HAP-1 (cell line): ENCODE data around the gene SAV1.
"Not testable (repeated sequence)": the region's sequence is repeated elsewhere in the genome, so short reads cannot be mapped to it uniquely, and the experiment has no call there.

Experiments used
- DNase-seq, 2 experiments: peaks; one replicate each; pipeline ENCODE4 v3.0.0-alpha.2; 2016 to 2020; ENCODE audit warnings: low spot score in 2 of 2
- H3K27me3 ChIP-seq: fragments of 250-450 bp; sonication (Bioruptor Pico); 2 replicates; pipeline ENCODE4 v1.5.1; 2020; ENCODE audit warnings: low read depth, mild to moderate bottlenecking, moderate library complexity
- H3K36me3 ChIP-seq: fragments of 250-450 bp; sonication (Bioruptor Pico); replicated peaks from 2 replicates; pipeline ENCODE4 v1.5.1; 2020; ENCODE audit warnings: mild to moderate bottlenecking
- H3K4me1 ChIP-seq: fragments of 250-450 bp; sonication (Bioruptor Pico); 2 replicates; pipeline ENCODE4 v1.5.1; 2020; ENCODE audit warnings: mild to moderate bottlenecking
- H3K4me3 ChIP-seq: fragments of 250-450 bp; sonication (Bioruptor Pico); 2 replicates; pipeline ENCODE4 v1.5.1; 2020; ENCODE audit warnings: mild to moderate bottlenecking, moderate library complexity
- H3K9me3 ChIP-seq: fragments of 250-450 bp; sonication (Bioruptor Pico); 2 replicates; pipeline ENCODE4 v1.5.1; 2020; ENCODE audit warnings: mild to moderate bottlenecking, moderate library complexity
- in situ Hi-C: fragments of 300-500 bp; cut with MboI; formaldehyde crosslinking; loops from 3 replicates; pipeline ENCODE4 v1.14.3; 2020; ENCODE audit warnings: low sequenced_read_pairs, inconsistent platforms, mixed read lengths

SAV1 gene

GRCh38 chr14:50649691-50650090 lies 18.4 kb downstream of the SAV1 start:
- Histone ChIP-seq H3K27me3 (no peaks in the 10 kb centered on the region), H3K4me3 (no peak overlapping the region), H3K9me3 (no peaks in the 10 kb centered on the region), H3K36me3 (no peaks in the 10 kb centered on the region), H3K4me1 (peaks cover 13% of the 10 kb centered on the region)
- in situ Hi-C loops, result no loop called here
- DNase-seq, result no peak

GRCh38 chr14:50647753-50648152 lies 20.4 kb downstream of the SAV1 start:
- Histone ChIP-seq H3K27me3 (no peaks in the 10 kb centered on the region), H3K36me3 (no peaks in the 10 kb centered on the region), H3K9me3 (no peaks in the 10 kb centered on the region), H3K4me1 (peaks cover 13% of the 10 kb centered on the region), H3K4me3 (no peak overlapping the region)
- no peak for DNase-seq
- in situ Hi-C loops, result no loop called here

GRCh38 chr14:50647282-50647681 lies 20.8 kb downstream of the SAV1 start:
- H3K36me3 ChIP-seq, result no peaks in the 10 kb centered on the region
- in situ Hi-C loops, result no loop called here
- H3K27me3 ChIP-seq, result no peaks in the 10 kb centered on the region
- no peaks in the 10 kb centered on the region for H3K9me3 ChIP-seq
- H3K4me1 ChIP-seq, result peaks cover 13% of the 10 kb centered on the region
- no peak overlapping the region for H3K4me3 ChIP-seq
- DNase-seq, result no peak

GRCh38 chr14:50635141-50635540 lies 33.0 kb downstream of the SAV1 start:
- H3K36me3 ChIP-seq, result peaks cover 9% of the 10 kb centered on the region
- H3K27me3 ChIP-seq, result no peaks in the 10 kb centered on the region
- H3K4me3 ChIP-seq, result no peak overlapping the region
- no peaks in the 10 kb centered on the region for H3K9me3 ChIP-seq
- no peak for DNase-seq
- peaks cover 15% of the 10 kb centered on the region for H3K4me1 ChIP-seq
- in situ Hi-C loops, result no loop called here

- Histone ChIP-seq H3K4me1 (peaks cover 6% of the 10 kb centered on the region), H3K9me3 (no peaks in the 10 kb centered on the region), H3K4me3 (no peak overlapping the region), H3K36me3 (0 out of 2 replicates have a peak, but pooled peaks cover 4% of the 10 kb centered on the region), H3K27me3 (no peaks in the 10 kb centered on the region)
- no peak for DNase-seq
- in situ Hi-C loops, result no loop called here
Measured at GRCh38 chr14:50633954-50634353, 34.2 kb downstream of the SAV1 start.

- Histone ChIP-seq H3K9me3 (no peaks in the 10 kb centered on the region), H3K36me3 (0 out of 2 replicates have a peak, but pooled peaks cover 4% of the 10 kb centered on the region), H3K4me1 (peaks cover 6% of the 10 kb centered on the region), H3K4me3 (no peak overlapping the region), H3K27me3 (no peaks in the 10 kb centered on the region)
- in situ Hi-C loops, result no loop called here
- no peak for DNase-seq
Measured at GRCh38 chr14:50631408-50631821, 36.7 kb downstream of the SAV1 start.

GRCh38 chr14:50624947-50625346 lies 43.2 kb downstream of the SAV1 start:
- not testable (repeated sequence) for DNase-seq, H3K36me3 ChIP-seq, H3K9me3 ChIP-seq, H3K27me3 ChIP-seq, H3K4me3 ChIP-seq, H3K4me1 ChIP-seq
- in situ Hi-C loops, result loop anchor here (10.0 kb wide), 1 partner anchor 150 kb away; no protein-coding TSS in a partner anchor

GRCh38 chr14:50624447-50624846 lies 43.7 kb downstream of the SAV1 start:
- DNase-seq, result no peak
- Histone ChIP-seq H3K36me3 (no peaks in the 10 kb centered on the region), H3K27me3 (no peaks in the 10 kb centered on the region), H3K4me3 (no peak overlapping the region), H3K4me1 (no peaks in the 10 kb centered on the region), H3K9me3 (no peaks in the 10 kb centered on the region)
- in situ Hi-C loops, result loop anchor here (10.0 kb wide), 1 partner anchor 150 kb away; no protein-coding TSS in a partner anchor

- Histone ChIP-seq H3K27me3 (no peaks in the 10 kb centered on the region), H3K4me3 (no peak overlapping the region), H3K4me1 (no peaks in the 10 kb centered on the region), H3K9me3 (no peaks in the 10 kb centered on the region), H3K36me3 (no peaks in the 10 kb centered on the region)
- in situ Hi-C loops, result loop anchor here (10.0 kb wide), 1 partner anchor 152 kb away; no protein-coding TSS in a partner anchor
- no peak for DNase-seq
Measured at GRCh38 chr14:50622978-50623377, 45.1 kb downstream of the SAV1 start.

- Histone ChIP-seq H3K36me3 (no peaks in the 10 kb centered on the region), H3K27me3 (no peaks in the 10 kb centered on the region), H3K4me1 (peaks cover 4% of the 10 kb centered on the region), H3K9me3 (no peaks in the 10 kb centered on the region), H3K4me3 (no peak overlapping the region)
- DNase-seq, result no peak
- in situ Hi-C loops, result loop anchor here (10.0 kb wide), 1 partner anchor 154 kb away; no protein-coding TSS in a partner anchor
Measured at GRCh38 chr14:50620341-50620740, 47.8 kb downstream of the SAV1 start.

- H3K36me3 ChIP-seq, result no peaks in the 10 kb centered on the region
- in situ Hi-C loops, result loop anchor here (10.0 kb wide), 1 partner anchor 155 kb away; no protein-coding TSS in a partner anchor
- H3K27me3 ChIP-seq, result no peaks in the 10 kb centered on the region
- no peaks in the 10 kb centered on the region for H3K9me3 ChIP-seq
- DNase-seq, result peak in 1 of 2 experiments; percentile 45
- peaks cover 10% of the 10 kb centered on the region for H3K4me1 ChIP-seq
- H3K4me3 ChIP-seq, result no peak overlapping the region
Measured at GRCh38 chr14:50619569-50620141, 48.5 kb downstream of the SAV1 start.

- DNase-seq, result no peak
- Histone ChIP-seq H3K4me1 (peaks cover 10% of the 10 kb centered on the region), H3K36me3 (no peaks in the 10 kb centered on the region), H3K27me3 (no peaks in the 10 kb centered on the region), H3K9me3 (no peaks in the 10 kb centered on the region), H3K4me3 (no peak overlapping the region)
- in situ Hi-C loops, result no loop called here
Measured at GRCh38 chr14:50616275-50616674, 51.8 kb downstream of the SAV1 start.

- Histone ChIP-seq H3K4me3 (no peak overlapping the region), H3K27me3 (no peaks in the 10 kb centered on the region), H3K9me3 (no peaks in the 10 kb centered on the region), H3K4me1 (peaks cover 10% of the 10 kb centered on the region), H3K36me3 (no peaks in the 10 kb centered on the region)
- in situ Hi-C loops, result no loop called here
- no peak for DNase-seq
Measured at GRCh38 chr14:50615552-50615951, 52.6 kb downstream of the SAV1 start.

GRCh38 chr14:50615056-50615455 lies 53.0 kb downstream of the SAV1 start:
- in situ Hi-C loops, result no loop called here
- no peaks in the 10 kb centered on the region for H3K27me3 ChIP-seq
- H3K4me1 ChIP-seq, result peaks cover 10% of the 10 kb centered on the region
- H3K36me3 ChIP-seq, result no peaks in the 10 kb centered on the region
- no peak overlapping the region for H3K4me3 ChIP-seq
- no peak for DNase-seq
- H3K9me3 ChIP-seq, result no peaks in the 10 kb centered on the region

GRCh38 chr14:50612806-50613205 lies 55.3 kb downstream of the SAV1 start:
- Histone ChIP-seq H3K36me3 (no peaks in the 10 kb centered on the region), H3K9me3 (no peaks in the 10 kb centered on the region), H3K4me1 (peaks cover 10% of the 10 kb centered on the region), H3K27me3 (no peaks in the 10 kb centered on the region), H3K4me3 (no peak overlapping the region)
- in situ Hi-C loops, result no loop called here
- DNase-seq, result no peak
